Natural killer cell treated with Interleukin-12 subunit alpha and Interleukin-12 subunit beta and Interleukin-15 and Interleukin-18, amount 100 ng/mL, for 72 hours (primary cell): Measurements from ENCODE around the gene SMIM30. TPM values are rescaled to one million over a fixed set of nuclear protein-coding genes. Genes with fewer than 3 reads are reported as not detected.
"Not testable (repeated sequence)": the region's sequence is repeated elsewhere in the genome, so short reads cannot be mapped to it uniquely, and the experiment has no call there.

ENCODE experiments used
- ATAC-seq, 2 donors: fragments of 150-1000 bp; cut with Tn5 transposase in 1 of 2; sonication (Bioruptor Pico), chemical (Tn5 transposase) in 1 of 2; 2 replicates each; pipeline ENCODE4 v1.10.0; 2021
- DNase-seq: peaks from one replicate; pipeline ENCODE4 v3.0.0; 2022; ENCODE audit warnings: low spot score
- H3K27ac Mint-ChIP-seq, 2 donors: 1 replicate in 1 of 2; 2 replicates in 1 of 2; pipeline ENCODE4 v1.8.0; 2022; ENCODE audit warnings: mixed read lengths in 2 of 2, mild to moderate bottlenecking in 1 of 2, moderate library complexity in 1 of 2
- H3K27me3 Mint-ChIP-seq, 2 donors: 1 replicate in 1 of 2; 2 replicates in 1 of 2; pipeline ENCODE4 v1.8.0; 2022; ENCODE audit warnings: mixed read lengths in 2 of 2
- H3K36me3 Mint-ChIP-seq: one replicate; pipeline ENCODE4 v1.8.0; 2022; ENCODE audit warnings: mixed read lengths
- H3K4me1 Mint-ChIP-seq, 2 donors: 1 replicate in 1 of 2; 2 replicates in 1 of 2; pipeline ENCODE4 v1.8.0; 2022; ENCODE audit warnings: low read depth in 2 of 2, mixed read lengths in 2 of 2, mild to moderate bottlenecking in 1 of 2
- H3K4me3 Mint-ChIP-seq: one replicate; pipeline ENCODE4 v1.8.0; 2022; ENCODE audit warnings: mixed read lengths
- H3K9me3 Mint-ChIP-seq: 2 replicates; pipeline ENCODE4 v1.8.0; 2022; ENCODE audit warnings: mixed read lengths
- total RNA-seq, 2 donors: library from RNA; stranded (reverse); gene quantifications; one replicate each; pipeline ENCODE4 v1.2.3, GENCODE V29; 2022

The SMIM30 gene
- total RNA-seq, 2 donors from 2014 or later = 26.3 to 32.4 TPM

DNA sequence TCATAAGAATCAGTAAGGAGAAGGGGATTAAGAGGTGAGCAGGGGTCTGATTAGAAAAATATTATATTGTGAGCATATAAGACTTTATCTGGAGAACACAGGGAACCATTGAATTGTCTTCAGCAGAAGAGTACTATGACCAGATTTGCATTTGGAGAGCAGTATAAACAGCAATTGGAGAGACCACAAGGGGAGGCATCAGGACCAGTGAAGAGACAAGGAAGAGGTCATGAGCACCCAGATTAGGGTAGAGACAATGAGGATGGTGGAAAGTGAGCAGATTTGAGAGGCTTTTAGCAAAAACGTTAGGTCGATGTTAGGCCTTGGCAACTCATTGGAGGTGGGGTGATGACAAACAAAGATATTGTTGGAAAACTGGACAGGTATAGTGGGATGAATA, 13.0 kb upstream of the SMIM30 start:
- H3K9me3 Mint-ChIP-seq = no peaks in the 10 kb centered on the region
- ATAC-seq = no peak
- H3K4me3 Mint-ChIP-seq = no peak overlapping the region
- H3K27ac Mint-ChIP-seq = no peak overlapping the region
- no peaks in the 10 kb centered on the region for H3K4me1 Mint-ChIP-seq
- no peaks in the 10 kb centered on the region for H3K36me3 Mint-ChIP-seq
- DNase-seq = no peak
- H3K27me3 Mint-ChIP-seq = peaks cover 28 to 38% of the 10 kb centered on the region in 2 donors

DNA sequence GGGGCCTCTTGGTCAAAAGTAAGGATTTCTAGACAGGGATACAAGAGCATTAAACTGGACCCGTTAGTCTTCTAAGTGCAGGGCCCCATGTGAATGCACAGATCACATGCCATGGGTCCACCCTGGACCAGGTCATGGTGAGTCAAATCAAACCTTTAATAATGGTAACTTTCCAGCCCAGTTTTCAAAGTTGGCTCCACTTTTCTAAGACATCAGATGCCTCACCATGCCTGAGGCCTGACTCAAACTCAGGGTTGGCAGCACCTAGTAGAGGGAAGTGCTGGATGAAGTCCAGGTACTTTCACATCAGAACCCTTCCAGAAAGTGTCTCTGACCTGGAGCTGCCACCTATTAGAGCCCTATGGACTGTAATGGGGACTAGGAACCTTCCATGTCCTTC, 9.7 kb upstream of the SMIM30 start:
- H3K4me3 Mint-ChIP-seq = no peak overlapping the region
- no peaks in the 10 kb centered on the region for H3K4me1 Mint-ChIP-seq
- peaks cover 20 to 25% of the 10 kb centered on the region in 2 donors for H3K27me3 Mint-ChIP-seq
- no peak overlapping the region for H3K27ac Mint-ChIP-seq
- ATAC-seq (no peak), DNase-seq (no peak)
- H3K9me3 Mint-ChIP-seq = no peaks in the 10 kb centered on the region
- H3K36me3 Mint-ChIP-seq = no peaks in the 10 kb centered on the region

DNA sequence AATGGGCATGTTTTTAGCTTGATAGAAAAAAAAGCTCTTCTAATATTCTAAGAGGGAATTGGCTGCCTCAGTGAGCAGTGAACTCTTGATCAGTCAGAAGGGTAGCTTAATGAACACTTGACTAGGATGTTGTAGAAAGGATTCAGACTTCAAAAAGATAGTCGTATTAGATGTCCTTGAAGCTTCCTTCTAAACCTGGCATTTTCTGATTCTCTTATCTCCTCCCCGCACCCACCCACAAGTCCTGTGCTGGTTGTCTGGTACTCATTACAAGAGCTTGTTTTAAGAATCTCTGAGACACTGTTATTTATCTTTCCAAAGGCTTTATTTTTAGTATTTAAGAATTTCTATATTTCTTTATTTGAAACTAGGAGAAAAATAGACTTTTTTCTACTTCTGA, 7.4 kb upstream of the SMIM30 start:
- ATAC-seq (no peak), DNase-seq (no peak)
- Mint-ChIP-seq H3K27me3 (peaks cover 9 to 17% of the 10 kb centered on the region in 2 donors), H3K9me3 (no peaks in the 10 kb centered on the region), H3K27ac (no peak overlapping the region), H3K4me1 (peaks cover 0 to 3% of the 10 kb centered on the region in 2 donors), H3K36me3 (no peaks in the 10 kb centered on the region), H3K4me3 (no peak overlapping the region)

DNA sequence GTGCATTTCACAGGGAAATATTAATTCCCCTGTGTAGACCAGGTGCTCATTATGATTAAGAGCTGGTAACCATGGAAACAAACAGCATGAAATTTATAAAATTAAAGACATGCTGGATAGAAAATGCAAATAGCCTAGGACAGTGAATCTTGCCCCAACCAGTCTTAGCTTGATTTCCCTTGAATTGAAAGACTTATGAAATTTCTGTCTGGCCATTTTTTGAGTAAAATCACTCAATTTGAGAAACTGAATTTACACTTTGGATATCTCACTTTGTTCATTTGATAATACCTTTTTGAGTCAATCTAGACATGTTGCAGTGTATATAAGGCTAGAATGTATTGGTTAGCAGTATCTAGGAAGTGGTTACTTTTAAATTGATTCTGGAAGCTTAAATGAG, 4.4 kb upstream of the SMIM30 start:
- Mint-ChIP-seq H3K4me1 (peaks cover 9 to 10% of the 10 kb centered on the region in 2 donors), H3K9me3 (no peaks in the 10 kb centered on the region), H3K27me3 (peaks cover 0 to 16% of the 10 kb centered on the region in 2 donors), H3K27ac (peak overlapping the region in 1 of 2 donors; percentile 66), H3K36me3 (no peaks in the 10 kb centered on the region), H3K4me3 (peak overlapping the region; percentile 4)
- DNase-seq (no peak), ATAC-seq (peak; percentile 61 to 79)

DNA sequence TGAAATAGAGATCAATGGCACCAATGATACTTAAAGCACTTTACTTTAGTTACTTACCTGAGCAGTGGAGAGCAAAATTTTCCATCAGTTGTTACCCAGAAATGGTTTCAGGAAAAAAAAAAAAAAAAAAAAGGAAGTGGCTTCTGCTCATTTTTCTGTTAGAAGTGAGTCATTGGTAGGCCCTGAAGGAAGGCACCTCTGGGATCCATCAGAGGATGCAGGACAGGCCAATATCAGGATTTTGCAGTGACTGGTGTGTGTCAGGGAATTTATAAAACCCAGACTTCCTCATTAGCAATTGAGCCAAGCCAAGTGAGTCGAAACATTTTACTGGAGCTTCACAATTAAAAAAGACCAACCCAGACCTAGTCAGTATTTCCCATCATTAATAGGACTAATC, 2.3 kb upstream of the SMIM30 start:
- Mint-ChIP-seq H3K4me3 (peak overlapping the region; percentile 92), H3K4me1 (peaks cover 12 to 14% of the 10 kb centered on the region in 2 donors), H3K27me3 (peaks cover 0 to 16% of the 10 kb centered on the region in 2 donors), H3K36me3 (no peaks in the 10 kb centered on the region), H3K27ac (peak overlapping the region in 1 of 2 donors; percentile 4), H3K9me3 (no peaks in the 10 kb centered on the region)
- DNase-seq (no peak), ATAC-seq (no peak)

DNA sequence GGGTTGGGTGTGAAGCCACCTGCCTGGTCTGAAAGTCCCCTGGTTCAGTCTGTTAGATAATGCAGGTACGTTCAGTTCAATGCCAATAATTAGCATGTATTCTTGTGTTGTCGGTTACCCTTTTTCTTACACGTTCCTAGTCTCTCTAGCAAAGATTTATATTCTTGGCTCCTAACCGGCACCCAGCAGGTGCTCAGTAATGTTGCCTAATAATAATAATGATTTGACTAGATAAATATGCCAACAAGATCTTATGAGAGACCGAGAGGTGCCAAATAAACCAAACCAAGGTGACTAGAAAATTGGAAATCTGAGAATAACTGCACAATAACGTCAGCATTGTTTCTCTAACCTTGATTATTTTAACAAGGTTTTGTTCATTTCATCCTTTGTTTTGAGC, 1.1 kb upstream of the SMIM30 start:
- Mint-ChIP-seq H3K9me3 (no peaks in the 10 kb centered on the region), H3K27me3 (peaks cover 0 to 11% of the 10 kb centered on the region in 2 donors), H3K27ac (peak overlapping the region in 1 of 2 donors; percentile 88), H3K4me3 (peak overlapping the region; percentile 92), H3K4me1 (peaks cover 12 to 14% of the 10 kb centered on the region in 2 donors), H3K36me3 (no peaks in the 10 kb centered on the region)
- no peak for ATAC-seq
- DNase-seq = no peak

DNA sequence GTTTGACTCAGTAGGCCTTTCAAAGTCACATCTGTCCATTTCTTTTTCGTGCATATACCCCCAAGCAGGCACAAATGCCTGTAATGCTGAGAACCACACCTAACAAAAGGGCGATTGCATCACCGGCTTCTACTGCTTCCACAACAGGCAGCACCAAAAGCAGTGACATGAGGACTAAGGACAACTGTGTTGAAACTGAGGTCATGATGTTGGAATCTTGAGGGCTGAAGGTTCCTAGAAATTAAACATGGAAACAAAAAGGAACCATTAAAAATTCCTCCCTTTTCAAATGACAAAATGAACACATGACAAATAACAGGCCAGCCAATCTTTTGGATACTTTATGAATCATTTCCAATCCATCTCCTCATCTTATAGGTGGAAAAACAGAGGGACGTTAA, 980 bp downstream of the SMIM30 start:
- not testable (repeated sequence) for H3K36me3 Mint-ChIP-seq, H3K9me3 Mint-ChIP-seq, H3K27me3 Mint-ChIP-seq, DNase-seq
- peak in 1 of 2 donors; percentile 24 for ATAC-seq
- Mint-ChIP-seq H3K4me1 (peaks cover 9 to 14% of the 10 kb centered on the region in 2 donors), H3K27ac (peak overlapping the region; percentile 23 to 88), H3K4me3 (peak overlapping the region; percentile 92)

DNA sequence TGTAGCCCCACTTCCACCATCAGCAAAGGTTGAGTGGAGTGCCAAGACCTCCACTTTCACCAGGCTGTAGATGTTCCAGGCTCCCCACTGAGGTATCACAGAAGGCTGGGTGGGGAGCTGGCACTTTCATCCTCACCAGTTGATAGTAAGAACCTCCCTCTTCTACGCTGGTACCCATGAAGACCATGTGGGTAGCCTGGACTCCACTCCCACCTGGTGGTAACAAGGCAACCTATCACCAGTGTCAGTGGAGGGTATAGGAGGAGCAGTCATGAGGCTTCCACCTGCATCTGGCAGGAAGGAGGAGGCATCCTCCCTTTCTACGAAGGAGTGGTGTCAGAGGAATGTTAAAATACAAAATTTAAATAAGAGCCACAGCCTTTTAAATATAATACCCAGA, 4.4 kb downstream of the SMIM30 start:
- no peak for ATAC-seq
- H3K27me3 Mint-ChIP-seq = peaks cover 0 to 5% of the 10 kb centered on the region in 2 donors
- H3K36me3 Mint-ChIP-seq = no peaks in the 10 kb centered on the region
- DNase-seq = no peak
- H3K4me1 Mint-ChIP-seq = peaks cover 9 to 13% of the 10 kb centered on the region in 2 donors
- no peak overlapping the region for H3K4me3 Mint-ChIP-seq
- H3K9me3 Mint-ChIP-seq = no peaks in the 10 kb centered on the region
- no peak overlapping the region for H3K27ac Mint-ChIP-seq

DNA sequence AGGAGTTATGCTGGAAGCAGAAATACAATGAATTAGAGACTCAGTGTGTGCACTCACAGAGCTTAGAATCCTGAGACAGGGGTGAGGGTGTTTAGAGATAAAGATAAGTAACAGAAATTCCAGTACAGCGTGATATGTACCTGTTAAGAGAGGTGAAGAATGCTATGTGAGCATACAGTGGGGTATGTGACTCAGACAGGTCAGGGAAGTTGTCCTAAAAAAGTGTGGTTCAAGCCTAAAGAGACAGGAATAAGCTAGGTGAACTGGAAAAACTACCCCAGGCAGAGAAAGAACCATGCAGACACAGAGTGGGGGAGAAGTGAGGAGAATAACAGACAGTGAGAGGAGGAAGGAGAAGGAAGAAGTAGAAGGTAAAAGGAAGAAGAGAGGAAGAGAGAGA, 8.6 kb downstream of the SMIM30 start:
- no peak overlapping the region for H3K27ac Mint-ChIP-seq
- DNase-seq = no peak
- no peaks in the 10 kb centered on the region for H3K9me3 Mint-ChIP-seq
- H3K4me1 Mint-ChIP-seq = no peaks in the 10 kb centered on the region
- H3K4me3 Mint-ChIP-seq = no peak overlapping the region
- no peaks in the 10 kb centered on the region for H3K36me3 Mint-ChIP-seq
- no peak for ATAC-seq
- peaks cover 0 to 9% of the 10 kb centered on the region in 2 donors for H3K27me3 Mint-ChIP-seq

DNA sequence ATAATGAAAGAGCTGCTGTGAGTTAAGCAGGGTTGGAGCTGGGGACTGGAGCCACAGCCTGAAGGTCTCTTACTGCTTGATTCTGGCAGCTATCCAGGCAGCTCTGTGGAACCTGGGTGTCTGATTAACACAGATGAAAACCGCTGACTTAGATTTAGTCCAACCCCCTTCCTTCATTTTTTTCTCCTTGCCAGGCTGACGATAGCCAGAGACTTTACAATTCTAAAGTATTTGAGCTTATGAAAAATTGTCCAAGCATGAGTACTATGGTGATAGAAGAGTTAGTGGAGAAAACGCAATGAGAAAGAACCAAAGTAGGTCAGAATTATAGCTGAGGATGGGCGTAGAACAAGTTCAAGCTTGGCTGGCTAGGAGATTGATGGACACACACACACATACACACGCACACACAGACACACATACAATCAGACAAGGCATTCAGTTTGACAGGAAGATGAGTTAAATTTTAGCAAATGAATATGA, 18.2 kb downstream of the SMIM30 start:
- DNase-seq (no peak), ATAC-seq (no peak)
- Mint-ChIP-seq H3K27me3 (peaks cover 26 to 38% of the 10 kb centered on the region in 2 donors), H3K4me1 (no peaks in the 10 kb centered on the region), H3K9me3 (no peaks in the 10 kb centered on the region), H3K4me3 (no peak overlapping the region), H3K36me3 (no peaks in the 10 kb centered on the region), H3K27ac (no peak overlapping the region)

DNA sequence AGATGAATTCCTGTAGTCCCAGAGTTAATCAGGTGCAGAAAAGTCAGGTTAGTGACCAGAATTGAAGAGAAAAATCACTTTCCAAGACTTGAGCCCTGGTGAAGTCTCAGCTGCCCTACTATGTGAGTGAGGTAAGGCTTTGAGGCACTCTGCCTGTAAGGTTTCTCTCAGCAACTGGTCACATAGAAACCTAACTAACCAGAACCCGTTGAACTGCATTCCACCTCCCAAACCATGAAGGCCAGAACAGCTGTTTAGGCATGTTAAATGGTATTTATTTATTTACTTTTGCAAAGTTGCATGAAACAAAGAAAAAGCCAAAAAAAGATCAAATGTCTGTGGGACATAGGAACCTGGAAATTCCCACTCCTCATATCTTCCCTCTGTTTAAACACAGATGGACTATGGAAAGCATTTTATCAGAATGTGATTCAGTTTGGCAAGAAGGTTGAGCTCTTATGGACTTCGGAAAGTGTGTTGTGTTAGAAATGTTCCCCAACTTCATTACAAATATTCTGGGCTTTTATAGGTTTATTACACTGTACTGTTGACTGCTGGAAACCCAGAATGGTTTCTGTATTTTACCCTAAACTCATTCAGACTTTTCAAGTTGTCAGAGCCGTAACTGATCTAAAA, 19.0 kb downstream of the SMIM30 start:
- H3K27me3 Mint-ChIP-seq = peaks cover 24 to 41% of the 10 kb centered on the region in 2 donors
- no peak overlapping the region for H3K27ac Mint-ChIP-seq
- ATAC-seq (no peak), DNase-seq (no peak)
- no peak overlapping the region for H3K4me3 Mint-ChIP-seq
- H3K36me3 Mint-ChIP-seq = no peaks in the 10 kb centered on the region
- no peaks in the 10 kb centered on the region for H3K9me3 Mint-ChIP-seq
- H3K4me1 Mint-ChIP-seq = no peaks in the 10 kb centered on the region

DNA sequence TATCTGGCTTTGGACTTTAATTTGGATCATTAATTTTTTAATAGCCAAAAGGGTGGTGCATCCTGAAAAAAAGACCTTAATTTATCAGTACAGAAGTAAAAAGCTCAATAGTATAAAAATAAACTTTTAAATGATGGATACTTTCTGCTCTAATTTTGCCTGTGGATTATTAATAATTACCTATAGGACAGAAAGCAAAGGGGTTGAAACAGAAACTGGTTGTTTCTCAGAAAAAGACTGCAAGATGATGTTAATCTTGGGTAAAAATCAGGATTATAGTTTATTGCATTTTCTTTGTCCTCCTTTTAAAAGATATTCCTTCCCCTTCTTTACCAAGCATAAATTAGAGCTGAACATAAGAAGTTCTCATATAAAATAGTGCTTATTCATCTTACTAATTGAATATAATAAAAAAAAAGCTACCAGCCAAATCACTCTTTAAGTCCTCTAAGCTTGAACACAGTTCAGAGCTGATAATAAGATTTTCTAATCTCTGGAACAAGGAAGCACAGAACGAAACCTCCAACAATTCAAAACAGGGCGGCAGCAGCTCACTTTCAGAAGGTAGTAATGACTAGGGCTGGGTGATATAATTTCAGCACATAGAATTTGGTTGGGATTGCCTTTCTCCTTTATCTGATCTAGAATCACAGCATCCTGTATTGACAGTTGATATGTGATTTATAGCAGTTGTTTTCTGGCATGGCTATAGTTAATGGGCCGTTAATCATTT, 23.7 kb downstream of the SMIM30 start:
- Mint-ChIP-seq H3K4me3 (no peak overlapping the region), H3K27me3 (peaks cover 17 to 32% of the 10 kb centered on the region in 2 donors), H3K36me3 (no peaks in the 10 kb centered on the region), H3K27ac (no peak overlapping the region), H3K4me1 (no peaks in the 10 kb centered on the region), H3K9me3 (no peaks in the 10 kb centered on the region)
- DNase-seq (no peak), ATAC-seq (no peak)

DNA sequence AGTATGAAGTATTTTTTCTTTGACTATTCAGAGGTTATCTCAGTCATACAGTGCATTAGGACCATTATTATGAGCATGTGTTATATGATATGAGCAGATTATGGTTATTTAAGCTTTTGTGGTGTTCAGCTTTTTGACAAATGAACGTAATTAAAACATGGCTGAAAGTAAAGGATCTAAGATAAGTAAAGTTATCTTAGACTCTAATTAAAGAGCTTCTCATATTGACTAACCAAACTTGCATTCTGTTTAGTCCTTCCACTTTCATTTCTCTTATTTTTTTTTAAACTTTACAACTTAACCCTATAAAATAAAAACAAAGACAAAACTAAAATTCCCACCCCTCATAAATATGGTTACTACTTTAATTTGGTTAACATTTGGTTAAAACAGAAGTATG, 24.8 kb downstream of the SMIM30 start:
- H3K4me1 Mint-ChIP-seq = no peaks in the 10 kb centered on the region
- H3K27me3 Mint-ChIP-seq = peaks cover 15 to 32% of the 10 kb centered on the region in 2 donors
- DNase-seq (no peak), ATAC-seq (no peak)
- no peaks in the 10 kb centered on the region for H3K36me3 Mint-ChIP-seq
- no peak overlapping the region for H3K27ac Mint-ChIP-seq
- H3K9me3 Mint-ChIP-seq = no peaks in the 10 kb centered on the region
- no peak overlapping the region for H3K4me3 Mint-ChIP-seq

DNA sequence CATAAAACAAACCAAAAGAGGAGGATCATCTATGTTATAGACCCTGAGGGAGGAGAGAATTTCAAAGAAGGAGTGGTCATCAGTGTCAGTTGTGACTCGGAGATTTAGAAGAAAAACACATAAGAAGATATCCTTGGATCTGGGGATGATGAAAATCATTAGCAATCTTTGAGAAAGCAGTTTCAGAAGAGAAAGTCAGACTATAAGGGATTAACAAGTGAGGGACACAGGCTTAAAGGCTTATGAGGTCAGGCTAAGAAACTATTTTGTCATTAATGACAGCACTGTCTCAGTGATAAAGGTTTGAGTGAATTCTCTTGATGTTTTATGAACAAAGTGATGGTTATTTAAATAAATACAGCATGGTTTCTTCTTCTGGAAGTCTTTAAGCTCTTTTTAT, 25.6 kb downstream of the SMIM30 start:
- H3K4me3 Mint-ChIP-seq = no peak overlapping the region
- H3K27me3 Mint-ChIP-seq = peaks cover 15 to 36% of the 10 kb centered on the region in 2 donors
- ATAC-seq = no peak
- no peaks in the 10 kb centered on the region for H3K4me1 Mint-ChIP-seq
- DNase-seq = no peak
- H3K27ac Mint-ChIP-seq = no peak overlapping the region
- H3K36me3 Mint-ChIP-seq = no peaks in the 10 kb centered on the region
- H3K9me3 Mint-ChIP-seq = no peaks in the 10 kb centered on the region
